Epithelial cell of esophagus (primary cell): ENCODE data around the gene FOXJ2.
A peak's percentile ranks its signal among the peaks of the same experiment; 100 is the strongest.

Experiments used
- DNase-seq: peaks from one replicate; pipeline ENCODE4 v3.0.0; 2010; ENCODE audit warnings: low read depth
- H3K4me3 ChIP-seq: 2 replicates; pipeline ENCODE4 v1.5.1; 2011; ENCODE audit warnings: mild to moderate bottlenecking, low read length, control low read depth
- CTCF ChIP-seq: IDR thresholded peaks from 2 replicates; pipeline ENCODE4 v1.5.1; 2011; ENCODE audit warnings: low read depth, mild to moderate bottlenecking, low read length, control low read depth, inconsistent platforms; ENCODE audit not compliant: insufficient read depth; ENCODE audit errors: missing control alignments

The FOXJ2 gene

GRCh38 chr12:8033153-8034044, 883 bp downstream of the FOXJ2 start:
- H3K4me3 ChIP-seq: peak overlapping the region; percentile 94
- DNase-seq: peak; percentile 53
- TF ChIP-seq CTCF: no peak

- no peak for TF ChIP-seq CTCF
- DNase-seq: peak; percentile 24
- peak overlapping the region; percentile 94 for H3K4me3 ChIP-seq
Observed at GRCh38 chr12:8034802-8035201, 2.3 kb downstream of the FOXJ2 start.

GRCh38 chr12:8035440-8036010, 3.0 kb downstream of the FOXJ2 start:
- H3K4me3 ChIP-seq: no peak overlapping the region
- no peak for TF ChIP-seq CTCF
- no peak for DNase-seq

GRCh38 chr12:8036346-8036745, 3.8 kb downstream of the FOXJ2 start:
- no peak overlapping the region for H3K4me3 ChIP-seq
- DNase-seq: no peak
- no peak for TF ChIP-seq CTCF

GRCh38 chr12:8037046-8037663, 4.6 kb downstream of the FOXJ2 start:
- no peak overlapping the region for H3K4me3 ChIP-seq
- no peak for DNase-seq
- no peak for TF ChIP-seq CTCF

- peak; percentile 74 for DNase-seq
- TF ChIP-seq CTCF: no peak
- H3K4me3 ChIP-seq: no peak overlapping the region
Observed at GRCh38 chr12:8037947-8038346, 5.4 kb downstream of the FOXJ2 start.
